ENCODE data around the gene IPO8. TPM values are rescaled to one million over a fixed set of nuclear protein-coding genes. Genes with fewer than 3 reads are reported as not detected.

Gene IPO8
- total and polyA plus RNA-seq, 8 donors: 8.9 to 184 (median 32.6) TPM

DNA sequence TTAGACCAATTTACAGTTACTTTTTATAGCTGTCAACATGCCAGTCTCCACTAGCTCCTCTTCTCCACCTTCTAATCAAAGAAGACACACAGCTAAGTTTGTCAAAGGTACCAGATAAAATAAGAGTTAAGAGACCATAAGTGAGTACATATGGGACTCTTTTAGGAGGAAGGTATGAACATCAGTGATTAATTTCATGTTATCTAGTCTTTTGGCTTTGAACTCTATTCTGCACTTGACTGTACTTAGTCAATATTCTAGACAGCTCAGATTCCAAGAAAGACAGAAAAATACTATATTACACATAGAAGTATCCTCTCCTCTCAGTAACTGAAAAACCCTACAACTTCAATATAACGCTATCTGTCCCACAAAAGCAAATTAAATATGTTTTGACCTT is 31.0 kb upstream of the IPO8 start:
- DNase-seq: no peak
- WGBS, 5 donors: 89 to 100% (median 93%) methylated on average over 1 of the region's 1 CpG
- TF ChIP-seq EP300 (IDR thresholded peaks at IDR 0.05) (no peak), POLR2AphosphoS5 (IDR thresholded peaks at IDR 0.05) (no peak), POLR2A (IDR thresholded peaks at IDR 0.05) (no peak)
- TF ChIP-seq, protein P1, sequence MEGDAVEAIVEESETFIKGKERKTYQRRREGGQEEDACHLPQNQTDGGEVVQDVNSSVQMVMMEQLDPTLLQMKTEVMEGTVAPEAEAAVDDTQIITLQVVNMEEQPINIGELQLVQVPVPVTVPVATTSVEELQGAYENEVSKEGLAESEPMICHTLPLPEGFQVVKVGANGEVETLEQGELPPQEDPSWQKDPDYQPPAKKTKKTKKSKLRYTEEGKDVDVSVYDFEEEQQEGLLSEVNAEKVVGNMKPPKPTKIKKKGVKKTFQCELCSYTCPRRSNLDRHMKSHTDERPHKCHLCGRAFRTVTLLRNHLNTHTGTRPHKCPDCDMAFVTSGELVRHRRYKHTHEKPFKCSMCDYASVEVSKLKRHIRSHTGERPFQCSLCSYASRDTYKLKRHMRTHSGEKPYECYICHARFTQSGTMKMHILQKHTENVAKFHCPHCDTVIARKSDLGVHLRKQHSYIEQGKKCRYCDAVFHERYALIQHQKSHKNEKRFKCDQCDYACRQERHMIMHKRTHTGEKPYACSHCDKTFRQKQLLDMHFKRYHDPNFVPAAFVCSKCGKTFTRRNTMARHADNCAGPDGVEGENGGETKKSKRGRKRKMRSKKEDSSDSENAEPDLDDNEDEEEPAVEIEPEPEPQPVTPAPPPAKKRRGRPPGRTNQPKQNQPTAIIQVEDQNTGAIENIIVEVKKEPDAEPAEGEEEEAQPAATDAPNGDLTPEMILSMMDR (IDR thresholded peaks at IDR 0.05): no peak
- Histone ChIP-seq H3K4me3 (no peak overlapping the region), H3K36me3 (peaks cover 0 to 65% (median 54%) of the 10 kb centered on the region in 4 donors), H3K4me1 (peaks cover 0 to 16% (median 0%) of the 10 kb centered on the region in 4 donors), H3K9me3 (no peaks in the 10 kb centered on the region), H3K27me3 (no peaks in the 10 kb centered on the region), H3K27ac (no peak overlapping the region)
- intact Hi-C loops (cut with DNase I; ENCODE audit: low total_unique reads): no loop called here

DNA sequence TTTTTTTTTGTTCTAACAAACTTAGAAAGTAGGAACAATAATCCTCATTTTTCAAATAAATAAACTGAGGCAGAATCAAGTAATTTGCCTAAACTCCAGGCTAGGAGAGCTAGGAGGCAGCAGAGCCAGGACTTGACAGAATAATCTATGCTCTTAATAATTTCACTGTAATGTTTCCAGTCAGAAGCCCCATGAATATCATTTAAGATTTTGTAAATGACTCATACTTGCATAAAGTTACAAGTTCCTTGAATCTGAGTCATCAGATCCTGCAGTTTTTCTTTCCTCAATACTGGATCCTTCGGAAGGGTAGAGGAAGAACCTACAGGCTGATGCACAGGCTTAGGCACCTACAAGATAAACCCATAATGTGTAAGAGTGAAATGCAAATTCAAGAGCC is 30.1 kb upstream of the IPO8 start:
- intact Hi-C loops (cut with DNase I; ENCODE audit: low total_unique reads): no loop called here
- Histone ChIP-seq H3K4me3 (no peak overlapping the region), H3K36me3 (peaks cover 0 to 70% (median 63%) of the 10 kb centered on the region in 4 donors), H3K27me3 (no peaks in the 10 kb centered on the region), H3K4me1 (peaks cover 0 to 16% (median 0%) of the 10 kb centered on the region in 4 donors), H3K27ac (no peak overlapping the region), H3K9me3 (no peaks in the 10 kb centered on the region)
- no peak for TF ChIP-seq EP300 (IDR thresholded peaks at IDR 0.05)
- no peak for DNase-seq
- WGBS, 5 donors: 68 to 85% (median 70%) methylated on average over 1 of the region's 1 CpG

DNA sequence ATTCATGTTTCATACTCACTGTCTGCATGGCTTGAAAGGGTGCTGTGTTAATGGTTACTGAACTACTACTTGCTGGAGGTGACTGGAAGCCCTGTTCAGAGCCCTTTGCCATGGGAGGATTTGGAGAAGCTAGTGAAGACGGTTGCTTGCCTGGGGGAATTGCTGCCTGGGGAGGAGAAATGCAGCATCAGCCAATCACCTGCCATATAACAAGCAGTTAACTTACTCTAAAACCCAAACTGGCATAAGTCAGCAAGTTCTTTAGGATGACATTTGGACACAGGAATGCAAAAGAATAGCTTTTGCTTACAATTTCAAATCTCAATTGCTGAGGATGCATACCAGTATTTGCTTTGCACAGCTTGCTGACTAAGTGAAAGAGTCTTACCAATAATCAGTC is 23.4 kb upstream of the IPO8 start:
- no peak overlapping the region for H3K4me3 ChIP-seq
- no peaks in the 10 kb centered on the region for H3K27me3 ChIP-seq
- no peak for TF ChIP-seq POLR2A (IDR thresholded peaks at IDR 0.05)
- TF ChIP-seq POLR2AphosphoS5 (IDR thresholded peaks at IDR 0.05): no peak
- no peak for TF ChIP-seq EP300 (IDR thresholded peaks at IDR 0.05)
- TF ChIP-seq, protein P1 (IDR thresholded peaks at IDR 0.05): no peak
- H3K27ac ChIP-seq: no peak overlapping the region
- intact Hi-C loops (cut with DNase I; ENCODE audit: low total_unique reads): no loop called here
- DNase-seq: no peak
- no peaks in the 10 kb centered on the region for H3K9me3 ChIP-seq
- H3K4me1 ChIP-seq: no peaks in the 10 kb centered on the region
- WGBS, 5 donors: 60 to 91% (median 73%) methylated on average over 1 of the region's 1 CpG
- peaks cover 19 to 89% (median 79%) of the 10 kb centered on the region in 4 donors for H3K36me3 ChIP-seq

DNA sequence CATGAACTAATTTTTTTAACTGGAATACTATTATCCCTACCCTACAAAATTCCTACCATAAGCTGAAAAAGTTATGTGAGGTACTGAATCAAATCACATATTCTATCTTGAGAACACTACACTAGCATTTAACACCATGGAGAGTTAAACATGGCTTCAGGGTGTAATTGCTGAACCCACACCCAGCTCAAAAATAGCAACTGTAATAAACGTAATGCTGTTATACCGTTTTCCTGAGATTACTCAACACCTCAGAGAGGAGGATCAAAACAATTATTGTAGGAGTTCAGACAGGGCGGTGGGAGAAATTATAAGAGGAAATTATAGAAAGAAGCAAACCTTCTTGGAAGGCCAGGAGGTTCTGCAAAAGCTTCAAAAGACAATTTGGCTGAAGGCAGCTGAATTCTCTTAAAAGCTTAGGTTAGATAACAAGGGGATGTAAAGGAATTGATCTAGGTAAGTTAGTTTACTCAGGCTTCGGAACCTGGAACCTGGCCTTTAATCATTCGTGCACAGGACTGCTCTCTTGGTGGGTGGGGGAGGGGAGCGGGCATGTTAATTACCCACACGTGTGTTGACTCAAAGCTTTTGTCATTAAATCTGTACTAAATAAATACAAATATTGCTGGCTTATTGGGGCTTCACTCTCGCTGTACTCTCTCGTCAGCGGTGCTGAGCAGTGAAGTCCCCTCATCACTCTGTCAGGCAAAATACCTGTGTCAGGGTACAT is 12.1 kb upstream of the IPO8 start:
- H3K9me3 ChIP-seq: no peaks in the 10 kb centered on the region
- no peaks in the 10 kb centered on the region for H3K27me3 ChIP-seq
- H3K4me1 ChIP-seq: peaks cover 0 to 7% (median 0%) of the 10 kb centered on the region in 4 donors
- TF ChIP-seq, protein P1 (IDR thresholded peaks at IDR 0.05): no peak
- TF ChIP-seq POLR2A (IDR thresholded peaks at IDR 0.05): no peak
- no peak for TF ChIP-seq POLR2AphosphoS5 (IDR thresholded peaks at IDR 0.05)
- no peak for TF ChIP-seq EP300 (IDR thresholded peaks at IDR 0.05)
- 82 to 93% (median 89%) methylated on average over 10 of the region's 10 CpGs for WGBS, 5 donors
- H3K27ac ChIP-seq: no peak overlapping the region
- intact Hi-C loops (cut with DNase I; ENCODE audit: low total_unique reads): no loop called here
- H3K36me3 ChIP-seq: peaks cover 0 to 41% (median 32%) of the 10 kb centered on the region in 4 donors
- no peak for DNase-seq
- no peak overlapping the region for H3K4me3 ChIP-seq

DNA sequence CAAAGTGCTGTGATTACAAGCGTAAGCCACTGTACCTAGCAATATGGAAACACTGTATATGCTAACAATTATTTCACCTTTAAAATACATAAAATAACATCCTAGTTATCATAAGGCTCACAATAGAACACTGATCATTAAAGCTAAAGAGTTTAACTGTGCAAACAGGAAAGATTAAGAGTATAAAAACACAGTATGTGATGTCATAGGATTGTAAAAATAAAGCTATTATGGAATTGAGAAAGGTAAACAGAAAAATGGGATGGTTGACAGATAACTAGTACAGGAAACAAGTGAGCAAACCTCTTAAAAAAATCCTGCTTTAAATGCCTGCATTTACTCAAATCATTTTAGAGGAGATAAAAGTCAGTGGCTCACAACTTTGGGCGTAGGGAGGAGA is 10.8 kb upstream of the IPO8 start:
- peaks cover 0 to 28% (median 25%) of the 10 kb centered on the region in 4 donors for H3K36me3 ChIP-seq
- H3K27me3 ChIP-seq: no peaks in the 10 kb centered on the region
- no peak for TF ChIP-seq POLR2A (IDR thresholded peaks at IDR 0.05)
- TF ChIP-seq, protein P1 (IDR thresholded peaks at IDR 0.05): no peak
- TF ChIP-seq POLR2AphosphoS5 (IDR thresholded peaks at IDR 0.05): no peak
- TF ChIP-seq EP300 (IDR thresholded peaks at IDR 0.05): no peak
- intact Hi-C loops (cut with DNase I; ENCODE audit: low total_unique reads): no loop called here
- no peak overlapping the region for H3K4me3 ChIP-seq
- no peak overlapping the region for H3K27ac ChIP-seq
- no peak for DNase-seq
- H3K9me3 ChIP-seq: no peaks in the 10 kb centered on the region
- H3K4me1 ChIP-seq: peaks cover 0 to 7% (median 0%) of the 10 kb centered on the region in 4 donors
- 38 to 62% (median 52%) methylated on average over 2 of the region's 2 CpGs for WGBS, 5 donors

Measured in stomach (tissue), 9 donors.